ENCODE results near the gene TBC1D14.

TBC1D14 gene

DNA sequence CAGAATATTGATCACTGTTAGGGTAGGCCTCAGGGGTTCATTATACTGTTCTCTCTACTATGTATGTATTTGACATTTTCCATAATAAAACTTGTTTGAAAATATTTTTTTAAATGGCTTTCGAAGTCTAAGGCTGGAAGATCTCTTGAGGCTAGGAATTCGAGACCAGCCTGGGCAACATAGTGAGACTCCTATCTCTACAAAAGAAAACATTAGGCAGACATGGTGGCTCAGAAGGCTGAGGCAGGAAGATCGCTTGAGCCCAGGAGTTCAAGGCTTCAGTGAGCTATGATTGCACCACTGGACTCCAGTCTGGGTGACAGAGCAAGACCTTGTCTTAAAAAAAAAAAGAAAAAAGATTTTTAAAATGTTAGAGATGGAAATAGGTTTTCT, 15.5 kb upstream of the TBC1D14 start (continued):
- TF ChIP-seq PATZ1 (CRISPR knock-in tag; IDR thresholded peaks at IDR 0.05; ENCODE audit: borderline replicate concordance) (no peak), CSDC2 (CRISPR knock-in tag; IDR thresholded peaks at IDR 0.05) (no peak), ZNF70 (CRISPR knock-in tag; IDR thresholded peaks at IDR 0.05) (no peak), ZFP30 (CRISPR knock-in tag; IDR thresholded peaks at IDR 0.05) (no peak), RARB (CRISPR knock-in tag; IDR thresholded peaks at IDR 0.05) (no peak), BACH2 (CRISPR knock-in tag; IDR thresholded peaks at IDR 0.05; ENCODE audit: borderline replicate concordance) (no peak), OSR1 (CRISPR knock-in tag; IDR thresholded peaks at IDR 0.05) (no peak), ESRRG (CRISPR knock-in tag; IDR thresholded peaks at IDR 0.05) (no peak), ZNF8 (CRISPR knock-in tag; IDR thresholded peaks at IDR 0.05) (no peak), PPARA (CRISPR knock-in tag; IDR thresholded peaks at IDR 0.05; ENCODE audit: borderline replicate concordance) (no peak)

DNA sequence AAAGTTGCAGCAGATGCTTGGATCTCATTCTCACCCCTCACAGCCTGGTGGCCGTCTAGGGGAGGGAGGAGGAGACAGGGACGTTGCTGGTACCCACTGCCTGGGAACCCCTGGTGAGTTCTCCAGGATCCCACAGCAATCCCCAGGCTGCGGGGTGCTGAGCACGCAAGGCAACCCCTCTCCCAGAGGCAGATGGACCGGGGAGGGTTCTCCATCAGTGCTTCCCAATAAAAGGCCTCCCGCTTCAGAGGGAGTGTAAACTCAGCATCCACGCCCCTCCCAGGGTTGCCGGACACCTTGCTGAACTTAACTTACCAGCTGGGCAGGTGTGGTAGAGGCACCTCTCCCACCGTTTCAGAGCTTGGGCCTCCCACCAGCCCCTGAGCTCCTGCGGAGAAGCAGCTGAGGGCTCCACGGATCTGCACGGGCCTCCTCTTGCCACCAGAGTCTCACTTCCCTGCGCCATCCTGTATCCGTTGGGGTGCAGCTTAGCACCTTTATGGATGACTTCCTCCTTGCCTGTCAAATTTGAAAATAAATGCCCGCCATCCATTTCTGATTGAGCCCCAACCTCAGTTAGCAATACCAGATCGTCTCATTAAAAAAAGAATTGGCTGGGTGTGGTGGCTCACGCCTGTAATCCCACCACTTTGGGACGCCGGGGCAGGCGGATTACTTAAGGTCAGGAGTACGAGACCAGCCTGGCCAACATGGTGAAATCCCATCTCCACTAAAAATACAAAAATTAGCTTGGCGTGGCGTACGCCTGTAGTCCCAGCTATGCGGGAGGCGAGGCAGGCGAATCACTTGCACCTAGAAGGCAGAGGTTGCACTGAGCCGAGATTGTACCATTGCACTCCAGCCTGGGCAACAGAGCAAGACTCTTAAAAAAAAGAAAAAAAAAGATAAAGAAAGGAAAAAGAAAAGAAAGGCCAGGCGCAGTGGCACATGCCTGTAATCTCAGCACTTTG, 14.8 kb upstream of the TBC1D14 start:
- TF ChIP-seq SNAI2 (CRISPR knock-in tag; IDR thresholded peaks at IDR 0.05), result no peak
- TF ChIP-seq ZC3H10 (CRISPR knock-in tag; IDR thresholded peaks at IDR 0.05), result no peak
- ATAC-seq, result no peak

DNA sequence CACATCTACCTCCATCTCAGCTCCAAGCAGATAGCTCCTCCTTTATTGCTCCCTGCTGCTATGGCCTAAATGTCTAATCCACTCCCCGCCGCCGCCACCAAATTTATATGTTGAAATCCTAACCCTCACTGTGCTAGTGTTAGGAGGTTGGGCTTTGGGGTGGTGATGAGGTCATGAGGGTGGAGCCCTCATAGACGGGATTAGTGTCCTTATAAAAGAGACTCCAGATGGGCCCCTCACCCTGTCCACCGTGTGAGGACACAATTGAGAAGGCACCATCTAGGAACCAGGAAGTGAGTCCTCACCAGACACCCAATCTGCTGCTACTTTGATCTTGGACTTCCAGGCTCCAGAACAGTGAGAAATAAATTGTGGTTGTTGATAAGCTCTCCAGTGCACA, 13.6 kb upstream of the TBC1D14 start:
- ATAC-seq, result no peak

GRCh38 chr4:6898763-6899162, 10.9 kb upstream of the TBC1D14 start:
- no peak for ATAC-seq
- TF ChIP-seq OSR1 (CRISPR knock-in tag; IDR thresholded peaks at IDR 0.05) (no peak), ZNF565 (CRISPR knock-in tag; conservative IDR thresholded peaks at IDR 0.05; ENCODE audit: low read depth) (no peak), BACH2 (CRISPR knock-in tag; IDR thresholded peaks at IDR 0.05; ENCODE audit: borderline replicate concordance) (no peak), TOX (CRISPR knock-in tag; IDR thresholded peaks at IDR 0.05; ENCODE audit: borderline replicate concordance) (no peak), ESRRG (CRISPR knock-in tag; IDR thresholded peaks at IDR 0.05) (no peak), SNAI2 (CRISPR knock-in tag; IDR thresholded peaks at IDR 0.05) (no peak), PPARA (CRISPR knock-in tag; IDR thresholded peaks at IDR 0.05; ENCODE audit: borderline replicate concordance) (no peak), CSDC2 (CRISPR knock-in tag; IDR thresholded peaks at IDR 0.05) (no peak), ZFP30 (CRISPR knock-in tag; IDR thresholded peaks at IDR 0.05) (no peak), TCF4 (CRISPR knock-in tag; IDR thresholded peaks at IDR 0.05; ENCODE audit: borderline replicate concordance) (no peak), ARNTL (CRISPR knock-in tag; IDR thresholded peaks at IDR 0.05; ENCODE audit: borderline replicate concordance, low read depth) (no peak), POU6F1 (CRISPR knock-in tag; IDR thresholded peaks at IDR 0.05; ENCODE audit: borderline replicate concordance, low read depth) (no peak)
- TF ChIP-seq, protein P1, sequence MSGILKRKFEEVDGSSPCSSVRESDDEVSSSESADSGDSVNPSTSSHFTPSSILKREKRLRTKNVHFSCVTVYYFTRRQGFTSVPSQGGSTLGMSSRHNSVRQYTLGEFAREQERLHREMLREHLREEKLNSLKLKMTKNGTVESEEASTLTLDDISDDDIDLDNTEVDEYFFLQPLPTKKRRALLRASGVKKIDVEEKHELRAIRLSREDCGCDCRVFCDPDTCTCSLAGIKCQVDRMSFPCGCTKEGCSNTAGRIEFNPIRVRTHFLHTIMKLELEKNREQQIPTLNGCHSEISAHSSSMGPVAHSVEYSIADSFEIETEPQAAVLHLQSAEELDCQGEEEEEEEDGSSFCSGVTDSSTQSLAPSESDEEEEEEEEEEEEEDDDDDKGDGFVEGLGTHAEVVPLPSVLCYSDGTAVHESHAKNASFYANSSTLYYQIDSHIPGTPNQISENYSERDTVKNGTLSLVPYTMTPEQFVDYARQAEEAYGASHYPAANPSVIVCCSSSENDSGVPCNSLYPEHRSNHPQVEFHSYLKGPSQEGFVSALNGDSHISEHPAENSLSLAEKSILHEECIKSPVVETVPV (CRISPR knock-in tag; IDR thresholded peaks at IDR 0.05), result no peak

More for the DNA sequence above, 13.6 kb upstream of the TBC1D14 start:
- TF ChIP-seq, protein P1 (CRISPR knock-in tag; IDR thresholded peaks at IDR 0.05), result no peak
- no peak for TF ChIP-seq CSDC2 (CRISPR knock-in tag; IDR thresholded peaks at IDR 0.05)
- TF ChIP-seq ESRRG (CRISPR knock-in tag; IDR thresholded peaks at IDR 0.05), result no peak
- TF ChIP-seq POU6F1 (CRISPR knock-in tag; IDR thresholded peaks at IDR 0.05; ENCODE audit: borderline replicate concordance, low read depth), result no peak
- TF ChIP-seq ZC3H10 (CRISPR knock-in tag; IDR thresholded peaks at IDR 0.05), result no peak
- TF ChIP-seq, protein P2, sequence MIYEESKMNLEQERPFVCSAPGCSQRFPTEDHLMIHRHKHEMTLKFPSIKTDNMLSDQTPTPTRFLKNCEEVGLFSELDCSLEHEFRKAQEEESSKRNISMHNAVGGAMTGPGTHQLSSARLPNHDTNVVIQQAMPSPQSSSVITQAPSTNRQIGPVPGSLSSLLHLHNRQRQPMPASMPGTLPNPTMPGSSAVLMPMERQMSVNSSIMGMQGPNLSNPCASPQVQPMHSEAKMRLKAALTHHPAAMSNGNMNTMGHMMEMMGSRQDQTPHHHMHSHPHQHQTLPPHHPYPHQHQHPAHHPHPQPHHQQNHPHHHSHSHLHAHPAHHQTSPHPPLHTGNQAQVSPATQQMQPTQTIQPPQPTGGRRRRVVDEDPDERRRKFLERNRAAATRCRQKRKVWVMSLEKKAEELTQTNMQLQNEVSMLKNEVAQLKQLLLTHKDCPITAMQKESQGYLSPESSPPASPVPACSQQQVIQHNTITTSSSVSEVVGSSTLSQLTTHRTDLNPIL (CRISPR knock-in tag; IDR thresholded peaks at IDR 0.05; ENCODE audit: low read depth), result no peak
- TF ChIP-seq ZNF565 (CRISPR knock-in tag; conservative IDR thresholded peaks at IDR 0.05; ENCODE audit: low read depth), result no peak
- TF ChIP-seq BACH2 (CRISPR knock-in tag; IDR thresholded peaks at IDR 0.05; ENCODE audit: borderline replicate concordance), result no peak
- no peak for TF ChIP-seq GLIS3 (CRISPR knock-in tag; IDR thresholded peaks at IDR 0.05)
- no peak for TF ChIP-seq TCF4 (CRISPR knock-in tag; IDR thresholded peaks at IDR 0.05; ENCODE audit: borderline replicate concordance)
- no peak for TF ChIP-seq RARB (CRISPR knock-in tag; IDR thresholded peaks at IDR 0.05)
- no peak for TF ChIP-seq ZFP3 (CRISPR knock-in tag; IDR thresholded peaks at IDR 0.05)
